ENCODE results near the gene CA6.

CA6 gene

DNA sequence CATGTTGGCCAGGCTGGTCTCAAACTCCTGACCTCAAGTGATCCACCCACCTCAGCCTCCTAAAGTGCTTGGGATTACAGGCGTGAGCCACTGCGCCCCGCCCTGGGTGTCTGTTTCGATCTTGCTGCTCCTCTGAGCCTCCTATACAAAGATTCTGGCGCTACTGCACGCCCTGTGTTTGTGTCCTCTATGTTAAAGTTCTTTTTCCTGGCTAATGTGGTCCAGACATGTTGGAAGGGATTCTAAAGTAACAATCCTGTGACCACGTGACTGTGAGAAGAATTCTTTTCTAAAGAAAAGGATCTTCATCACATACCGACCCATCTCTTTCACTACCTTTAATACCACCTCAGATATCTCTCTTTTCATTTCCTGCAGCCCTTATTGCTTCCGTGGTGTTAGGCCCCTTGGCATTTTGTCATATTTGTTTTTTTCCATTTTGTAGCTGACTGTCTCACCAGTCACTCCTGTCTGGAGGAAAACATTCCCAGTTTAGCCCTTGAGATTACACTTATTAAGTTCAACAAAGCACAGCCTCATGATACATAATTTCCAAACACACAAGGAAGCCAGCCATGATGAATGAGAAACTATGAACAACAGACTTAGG lies 40.0 kb upstream of the CA6 start:
- no peaks in the 10 kb centered on the region for H3K27me3 ChIP-seq (replicated peaks; ENCODE audit: insufficient read depth, low read length)
- H4K20me1 ChIP-seq (ENCODE audit: insufficient read depth, low read length), result no peaks in the 10 kb centered on the region
- H3K9ac ChIP-seq (ENCODE audit: low read length), result no peak overlapping the region
- H3K27ac ChIP-seq (ENCODE audit: low read length), result no peak overlapping the region
- H3K4me3 ChIP-seq (ENCODE audit: low read length), result no peak overlapping the region
- H3K36me3 ChIP-seq (replicated peaks; ENCODE audit: insufficient read depth, low read length), result no peaks in the 10 kb centered on the region
- H3K9me3 ChIP-seq (replicated peaks; ENCODE audit: insufficient read depth, low read length), result no peaks in the 10 kb centered on the region
- H3K9me2 ChIP-seq (replicated peaks; ENCODE audit: insufficient read depth, low read length), result no peaks in the 10 kb centered on the region
- no peaks in the 10 kb centered on the region for H3K4me1 ChIP-seq (ENCODE audit: low read length)
- no peaks in the 10 kb centered on the region for H3K79me2 ChIP-seq (ENCODE audit: low read length)
- no peaks in the 10 kb centered on the region for H3F3A ChIP-seq (ENCODE audit: insufficient read depth, low read length)
- no peak overlapping the region for H3K4me2 ChIP-seq (ENCODE audit: low read depth, low read length)
- DNase-seq, result no peak
- H2AFZ ChIP-seq (ENCODE audit: low read length), result no peak overlapping the region
- TF ChIP-seq EZH2 (optimal IDR thresholded peaks at IDR 0.05; ENCODE audit: low read depth, low read length), result no peak

DNA sequence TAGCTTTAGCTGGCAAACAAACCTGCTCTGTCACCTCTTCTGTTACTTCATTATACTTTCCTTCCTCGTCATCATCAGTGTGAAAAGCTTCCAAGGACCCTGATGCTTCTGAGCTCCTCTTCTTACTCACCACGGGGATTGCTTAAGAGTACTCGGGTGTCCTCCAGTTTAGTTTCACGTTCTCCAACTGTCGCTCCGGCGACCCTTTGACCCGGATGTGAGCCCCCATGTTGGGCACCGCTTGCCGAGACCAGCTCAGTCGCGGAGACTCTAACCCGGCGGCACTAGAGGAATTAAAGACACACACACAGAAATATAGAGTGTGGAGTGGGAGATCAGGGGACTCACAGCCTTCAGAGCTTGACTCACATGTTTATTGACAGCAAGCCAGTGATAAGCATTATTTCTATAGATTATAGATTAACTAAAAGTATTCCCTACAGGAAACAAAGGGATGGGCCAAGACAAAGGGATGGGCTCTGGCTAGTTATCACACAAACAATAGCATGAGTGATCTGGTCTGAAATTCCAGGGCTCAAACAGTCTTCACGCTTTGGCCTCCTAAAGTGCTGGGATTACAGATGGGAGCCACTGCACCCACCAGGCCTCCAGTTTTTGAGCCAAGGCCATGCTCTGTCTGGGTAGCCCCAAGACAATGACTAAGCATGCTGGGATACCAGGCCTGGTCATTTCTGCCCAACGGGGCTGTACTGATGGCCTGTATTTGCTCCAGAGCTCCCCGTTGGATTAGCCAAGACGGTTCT lies 37.1 kb upstream of the CA6 start:
- no peak overlapping the region for H3K4me2 ChIP-seq (ENCODE audit: low read depth, low read length)
- H3F3A ChIP-seq (ENCODE audit: insufficient read depth, low read length), result no peaks in the 10 kb centered on the region
- H3K36me3 ChIP-seq (replicated peaks; ENCODE audit: insufficient read depth, low read length), result no peaks in the 10 kb centered on the region
- no peak overlapping the region for H3K4me3 ChIP-seq (ENCODE audit: low read length)
- no peaks in the 10 kb centered on the region for H3K27me3 ChIP-seq (replicated peaks; ENCODE audit: insufficient read depth, low read length)
- H3K4me1 ChIP-seq (ENCODE audit: low read length), result no peaks in the 10 kb centered on the region
- no peak overlapping the region for H3K9ac ChIP-seq (ENCODE audit: low read length)
- TF ChIP-seq EZH2phosphoT487 (IDR thresholded peaks at IDR 0.05; ENCODE audit: low read length) (no peak), EZH2 (optimal IDR thresholded peaks at IDR 0.05; ENCODE audit: low read depth, low read length) (no peak)
- TF ChIP-seq, protein P1, sequence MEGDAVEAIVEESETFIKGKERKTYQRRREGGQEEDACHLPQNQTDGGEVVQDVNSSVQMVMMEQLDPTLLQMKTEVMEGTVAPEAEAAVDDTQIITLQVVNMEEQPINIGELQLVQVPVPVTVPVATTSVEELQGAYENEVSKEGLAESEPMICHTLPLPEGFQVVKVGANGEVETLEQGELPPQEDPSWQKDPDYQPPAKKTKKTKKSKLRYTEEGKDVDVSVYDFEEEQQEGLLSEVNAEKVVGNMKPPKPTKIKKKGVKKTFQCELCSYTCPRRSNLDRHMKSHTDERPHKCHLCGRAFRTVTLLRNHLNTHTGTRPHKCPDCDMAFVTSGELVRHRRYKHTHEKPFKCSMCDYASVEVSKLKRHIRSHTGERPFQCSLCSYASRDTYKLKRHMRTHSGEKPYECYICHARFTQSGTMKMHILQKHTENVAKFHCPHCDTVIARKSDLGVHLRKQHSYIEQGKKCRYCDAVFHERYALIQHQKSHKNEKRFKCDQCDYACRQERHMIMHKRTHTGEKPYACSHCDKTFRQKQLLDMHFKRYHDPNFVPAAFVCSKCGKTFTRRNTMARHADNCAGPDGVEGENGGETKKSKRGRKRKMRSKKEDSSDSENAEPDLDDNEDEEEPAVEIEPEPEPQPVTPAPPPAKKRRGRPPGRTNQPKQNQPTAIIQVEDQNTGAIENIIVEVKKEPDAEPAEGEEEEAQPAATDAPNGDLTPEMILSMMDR (IDR thresholded peaks at IDR 0.05; ENCODE audit: low read length), result no peak
- H3K9me3 ChIP-seq (replicated peaks; ENCODE audit: insufficient read depth, low read length), result no peaks in the 10 kb centered on the region
- H3K27ac ChIP-seq (ENCODE audit: low read length), result no peak overlapping the region
- H3K79me2 ChIP-seq (ENCODE audit: low read length), result no peaks in the 10 kb centered on the region
- H4K20me1 ChIP-seq (ENCODE audit: insufficient read depth, low read length), result no peaks in the 10 kb centered on the region
- H3K9me2 ChIP-seq (replicated peaks; ENCODE audit: insufficient read depth, low read length), result no peaks in the 10 kb centered on the region
- no peak overlapping the region for H2AFZ ChIP-seq (ENCODE audit: low read length)
- DNase-seq, result no peak

- TF ChIP-seq, protein P1 (IDR thresholded peaks at IDR 0.05; ENCODE audit: low read length), result no peak
- no peak for TF ChIP-seq EZH2phosphoT487 (IDR thresholded peaks at IDR 0.05; ENCODE audit: low read length)
- TF ChIP-seq EZH2 (optimal IDR thresholded peaks at IDR 0.05; ENCODE audit: low read depth, low read length), result no peak
- H4K20me1 ChIP-seq (ENCODE audit: insufficient read depth, low read length), result no peaks in the 10 kb centered on the region
- no peaks in the 10 kb centered on the region for H3K4me1 ChIP-seq (ENCODE audit: low read length)
- no peak overlapping the region for H3K9ac ChIP-seq (ENCODE audit: low read length)
- DNase-seq, result no peak
- no peaks in the 10 kb centered on the region for H3K36me3 ChIP-seq (replicated peaks; ENCODE audit: insufficient read depth, low read length)
- H3K27ac ChIP-seq (ENCODE audit: low read length), result no peak overlapping the region
- H3K9me2 ChIP-seq (replicated peaks; ENCODE audit: insufficient read depth, low read length), result no peaks in the 10 kb centered on the region
- no peaks in the 10 kb centered on the region for H3F3A ChIP-seq (ENCODE audit: insufficient read depth, low read length)
- H3K4me2 ChIP-seq (ENCODE audit: low read depth, low read length), result no peak overlapping the region
- H3K79me2 ChIP-seq (ENCODE audit: low read length), result no peaks in the 10 kb centered on the region
- no peaks in the 10 kb centered on the region; the same call in none of the 2 replicates for H3K27me3 ChIP-seq (replicated peaks; ENCODE audit: insufficient read depth, low read length)
- H3K4me3 ChIP-seq (ENCODE audit: low read length), result no peak overlapping the region
- no peak overlapping the region for H2AFZ ChIP-seq (ENCODE audit: low read length)
- H3K9me3 ChIP-seq (replicated peaks; ENCODE audit: insufficient read depth, low read length), result no peaks in the 10 kb centered on the region
These were observed 35.3 kb upstream of the CA6 start for GRCh38 chr1:8910331-8910730.

GRCh38 chr1:8910914-8911313 lies 34.8 kb upstream of the CA6 start:
- no peaks in the 10 kb centered on the region for H3K36me3 ChIP-seq (replicated peaks; ENCODE audit: insufficient read depth, low read length)
- no peak overlapping the region for H2AFZ ChIP-seq (ENCODE audit: low read length)
- no peaks in the 10 kb centered on the region for H3K9me2 ChIP-seq (replicated peaks; ENCODE audit: insufficient read depth, low read length)
- H3K27ac ChIP-seq (ENCODE audit: low read length), result no peak overlapping the region
- DNase-seq, result no peak
- H4K20me1 ChIP-seq (ENCODE audit: insufficient read depth, low read length), result no peaks in the 10 kb centered on the region
- TF ChIP-seq, protein P1 (IDR thresholded peaks at IDR 0.05; ENCODE audit: low read length), result no peak
- TF ChIP-seq EZH2 (optimal IDR thresholded peaks at IDR 0.05; ENCODE audit: low read depth, low read length) (no peak), EZH2phosphoT487 (IDR thresholded peaks at IDR 0.05; ENCODE audit: low read length) (no peak)
- no peaks in the 10 kb centered on the region for H3K79me2 ChIP-seq (ENCODE audit: low read length)
- H3K4me3 ChIP-seq (ENCODE audit: low read length), result no peak overlapping the region
- no peaks in the 10 kb centered on the region for H3K9me3 ChIP-seq (replicated peaks; ENCODE audit: insufficient read depth, low read length)
- peaks cover 2% of the 10 kb centered on the region for H3K27me3 ChIP-seq (replicated peaks; ENCODE audit: insufficient read depth, low read length)
- no peaks in the 10 kb centered on the region for H3F3A ChIP-seq (ENCODE audit: insufficient read depth, low read length)
- H3K9ac ChIP-seq (ENCODE audit: low read length), result no peak overlapping the region
- no peak overlapping the region for H3K4me2 ChIP-seq (ENCODE audit: low read depth, low read length)
- no peaks in the 10 kb centered on the region for H3K4me1 ChIP-seq (ENCODE audit: low read length)

Measured in MM.1S (cell line).